Measurements from ENCODE around the gene CCDC110. TPM values are rescaled to one million over a fixed set of nuclear protein-coding genes. Genes with fewer than 3 reads are reported as not detected.
"Not testable (repeated sequence)": the region's sequence is repeated elsewhere in the genome, so short reads cannot be mapped to it uniquely, and the experiment has no call there.

The CCDC110 gene
- total and polyA plus RNA-seq, 8 donors, result 1.3 to 3.5 (median 2.8) TPM

DNA sequence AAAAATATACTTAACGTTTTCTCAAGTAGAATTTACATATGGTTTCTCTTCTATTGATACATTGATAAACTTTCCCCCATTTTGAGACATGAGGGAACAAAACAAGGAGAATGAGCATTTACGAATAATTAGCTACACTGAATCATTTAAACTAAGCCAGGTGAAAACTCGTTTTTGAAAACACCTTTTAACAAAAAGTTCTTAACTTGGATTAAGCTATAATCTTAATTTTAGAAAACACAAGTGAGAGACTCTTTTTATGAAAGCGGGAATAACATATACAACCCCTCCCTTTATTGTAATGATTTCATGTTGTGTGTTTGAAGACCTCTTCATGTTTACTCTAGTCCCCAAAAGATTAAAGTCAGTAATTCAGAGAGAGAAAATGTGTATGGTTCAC lies 43.7 kb upstream of the CCDC110 start:
- peaks cover 0 to 38% of the 10 kb centered on the region in 2 donors for H3K27me3 ChIP-seq
- H3K36me3 ChIP-seq, result no peaks in the 10 kb centered on the region
- intact Hi-C loops (cut with DNase I), result no loop called here
- no peak overlapping the region for H3K27ac ChIP-seq
- TF ChIP-seq, protein P1, sequence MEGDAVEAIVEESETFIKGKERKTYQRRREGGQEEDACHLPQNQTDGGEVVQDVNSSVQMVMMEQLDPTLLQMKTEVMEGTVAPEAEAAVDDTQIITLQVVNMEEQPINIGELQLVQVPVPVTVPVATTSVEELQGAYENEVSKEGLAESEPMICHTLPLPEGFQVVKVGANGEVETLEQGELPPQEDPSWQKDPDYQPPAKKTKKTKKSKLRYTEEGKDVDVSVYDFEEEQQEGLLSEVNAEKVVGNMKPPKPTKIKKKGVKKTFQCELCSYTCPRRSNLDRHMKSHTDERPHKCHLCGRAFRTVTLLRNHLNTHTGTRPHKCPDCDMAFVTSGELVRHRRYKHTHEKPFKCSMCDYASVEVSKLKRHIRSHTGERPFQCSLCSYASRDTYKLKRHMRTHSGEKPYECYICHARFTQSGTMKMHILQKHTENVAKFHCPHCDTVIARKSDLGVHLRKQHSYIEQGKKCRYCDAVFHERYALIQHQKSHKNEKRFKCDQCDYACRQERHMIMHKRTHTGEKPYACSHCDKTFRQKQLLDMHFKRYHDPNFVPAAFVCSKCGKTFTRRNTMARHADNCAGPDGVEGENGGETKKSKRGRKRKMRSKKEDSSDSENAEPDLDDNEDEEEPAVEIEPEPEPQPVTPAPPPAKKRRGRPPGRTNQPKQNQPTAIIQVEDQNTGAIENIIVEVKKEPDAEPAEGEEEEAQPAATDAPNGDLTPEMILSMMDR (IDR thresholded peaks at IDR 0.05), result no peak
- H3K4me1 ChIP-seq, result peaks cover 0 to 14% of the 10 kb centered on the region in 2 donors
- ATAC-seq (no peak), DNase-seq (no peak)
- no peak overlapping the region for H3K4me3 ChIP-seq
- H3K9me3 ChIP-seq, result no peaks in the 10 kb centered on the region

DNA sequence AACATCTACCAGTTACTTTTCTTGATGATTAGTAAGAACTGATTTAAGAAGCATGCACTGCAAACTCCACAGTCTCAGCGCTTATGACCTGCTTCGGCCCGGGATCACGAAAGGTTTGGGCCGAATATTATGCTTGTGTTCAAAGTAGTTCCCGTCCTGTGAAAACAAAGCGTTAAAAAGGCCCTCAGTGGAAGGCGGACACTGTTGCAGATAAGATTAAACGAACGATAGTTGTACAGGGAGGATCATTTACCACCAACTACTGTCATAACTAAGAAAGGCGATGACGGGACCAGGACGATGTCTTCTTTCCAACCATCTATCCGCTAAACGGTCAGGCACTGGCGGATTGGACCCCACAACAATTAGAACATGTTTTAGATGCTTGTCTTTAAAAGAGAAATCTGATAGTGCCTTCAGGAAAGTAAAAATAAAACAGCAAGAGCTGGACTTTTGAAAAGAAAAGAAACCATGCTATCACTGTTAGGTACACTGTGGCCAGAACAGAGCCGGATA lies 42.7 kb upstream of the CCDC110 start:
- TF ChIP-seq, protein P1 (IDR thresholded peaks at IDR 0.05), result no peak
- no peak for DNase-seq
- no peak for ATAC-seq
- peaks cover 0 to 14% of the 10 kb centered on the region in 2 donors for H3K4me1 ChIP-seq
- intact Hi-C loops (cut with DNase I), result no loop called here
- H3K27me3 ChIP-seq, result peaks cover 0 to 48% of the 10 kb centered on the region in 2 donors
- no peak overlapping the region for H3K4me3 ChIP-seq
- no peaks in the 10 kb centered on the region for H3K36me3 ChIP-seq
- H3K27ac ChIP-seq, result peak overlapping the region in 1 of 2 donors; percentile 43
- H3K9me3 ChIP-seq, result no peaks in the 10 kb centered on the region

DNA sequence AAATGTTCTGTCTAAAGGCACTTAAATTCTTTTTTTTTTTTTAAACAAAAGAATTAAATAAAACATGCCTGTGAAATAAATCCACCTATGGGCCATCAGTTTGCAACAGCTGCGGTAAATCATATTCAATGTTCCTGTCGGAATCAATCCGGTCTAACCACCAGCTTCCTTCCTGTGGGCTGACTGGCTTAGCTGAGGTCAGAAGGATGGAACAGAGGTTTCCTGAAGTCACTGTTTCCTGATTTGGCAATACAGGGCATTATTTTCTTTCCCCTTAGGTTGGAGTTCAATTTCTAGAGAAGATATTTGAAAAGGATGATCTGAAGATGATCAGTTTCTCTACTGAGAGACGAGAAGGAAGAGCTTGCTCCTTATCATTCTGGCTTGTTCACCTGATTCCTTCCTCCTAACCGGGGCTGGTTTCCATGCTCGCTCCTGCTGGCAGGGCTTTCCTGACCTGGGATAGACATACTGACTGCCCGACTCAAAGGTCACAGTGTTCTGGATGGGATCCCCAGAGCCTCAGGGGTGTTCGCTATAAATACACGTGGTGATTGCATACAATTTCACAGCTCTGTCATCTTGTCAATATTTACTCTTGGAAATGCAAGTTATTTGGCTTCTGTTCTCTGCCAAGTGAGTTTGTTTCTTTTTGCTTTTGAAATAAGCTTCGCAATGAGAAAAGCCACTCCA lies 42.1 kb upstream of the CCDC110 start:
- peak in 1 of 4 donors; percentile 30 for DNase-seq

DNA sequence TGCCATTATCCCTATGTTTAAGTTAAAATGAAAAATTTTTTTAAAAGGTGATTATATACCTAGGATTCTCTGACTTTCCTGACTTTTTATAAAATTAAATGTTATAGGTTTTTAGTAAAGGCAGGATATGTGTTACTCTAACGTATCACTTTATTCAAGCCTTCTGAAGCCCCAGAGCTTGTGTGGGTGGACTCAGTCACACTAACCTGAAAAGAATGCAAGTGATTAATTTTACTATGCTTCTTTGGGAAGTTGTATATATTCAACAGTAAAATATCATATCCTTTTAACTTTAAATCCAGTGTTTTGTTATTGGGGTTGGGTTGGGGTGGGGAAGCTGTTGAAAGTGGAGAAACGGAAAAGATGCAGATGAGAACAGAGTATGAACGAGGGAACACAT lies 41.0 kb upstream of the CCDC110 start:
- no peak for ATAC-seq
- H3K4me3 ChIP-seq, result no peak overlapping the region
- no peak overlapping the region for H3K27ac ChIP-seq
- TF ChIP-seq, protein P1 (IDR thresholded peaks at IDR 0.05), result no peak
- H3K4me1 ChIP-seq, result peaks cover 0 to 14% of the 10 kb centered on the region in 2 donors
- H3K36me3 ChIP-seq, result no peaks in the 10 kb centered on the region
- intact Hi-C loops (cut with DNase I), result no loop called here
- no peak for DNase-seq
- H3K9me3 ChIP-seq, result no peaks in the 10 kb centered on the region
- H3K27me3 ChIP-seq, result peaks cover 0 to 48% of the 10 kb centered on the region in 2 donors

More for the DNA sequence above, 42.1 kb upstream of the CCDC110 start:
- peaks cover 0 to 14% of the 10 kb centered on the region in 2 donors for H3K4me1 ChIP-seq
- TF ChIP-seq, protein P1 (IDR thresholded peaks at IDR 0.05), result no peak
- peaks cover 0 to 48% of the 10 kb centered on the region in 2 donors for H3K27me3 ChIP-seq
- no peaks in the 10 kb centered on the region for H3K9me3 ChIP-seq
- H3K36me3 ChIP-seq, result no peaks in the 10 kb centered on the region
- H3K27ac ChIP-seq, result peak overlapping the region in 1 of 2 donors; percentile 43
- intact Hi-C loops (cut with DNase I), result no loop called here
- H3K4me3 ChIP-seq, result no peak overlapping the region
- peak; percentile 52 for ATAC-seq

DNA sequence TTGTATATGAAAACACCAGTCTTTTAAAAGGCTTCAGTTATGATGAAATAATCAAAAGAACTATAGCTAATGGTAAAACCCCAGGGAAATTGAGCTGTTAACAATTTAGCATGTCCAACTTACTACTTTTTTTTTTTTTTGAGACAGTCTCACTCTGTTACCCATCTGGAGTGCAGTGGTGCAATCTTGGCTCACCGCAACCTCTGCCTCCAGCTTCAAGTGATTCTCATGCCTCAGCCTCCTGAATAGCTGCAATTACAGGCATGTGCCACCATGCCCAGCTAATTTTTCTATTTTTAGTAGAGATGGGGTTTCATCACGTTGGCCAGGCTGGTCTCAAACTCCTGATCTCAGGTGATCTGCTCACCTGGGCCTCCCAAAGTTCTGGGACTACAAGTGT lies 39.7 kb upstream of the CCDC110 start:
- H3K27ac ChIP-seq; ATAC-seq; H3K4me3 ChIP-seq; DNase-seq; H3K36me3 ChIP-seq; intact Hi-C loops (cut with DNase I); H3K9me3 ChIP-seq: not testable (repeated sequence)
- Histone ChIP-seq H3K4me1 (peaks cover 0 to 14% of the 10 kb centered on the region in 2 donors), H3K27me3 (peaks cover 0 to 51% of the 10 kb centered on the region in 2 donors)

Measured in left lung (tissue), 10 donors.